Adrenal gland (tissue), 5 donors: ENCODE data around the gene PSMA2.

Source experiments
- CTCF ChIP-seq, 6 experiments: fragments of 450-650 bp in 4 of 6; fragments of 200-600 bp in 2 of 6; sonication (generic) in 1 of 6; IDR thresholded peaks; 1 replicate in 5 of 6; 2 replicates in 1 of 6; pipeline versions ENCODE4 v1.5.1 to v1.8.0; 2016 to 2021; ENCODE audit warnings: antibody characterized with exemption in 6 of 6, mild to moderate bottlenecking in 2 of 6, moderate library complexity in 1 of 6
- POLR2A ChIP-seq, 2 donors: fragments of 450-650 bp; IDR thresholded peaks; one replicate each; pipeline ENCODE4 v1.6.1; 2017; ENCODE audit warnings: antibody characterized with exemption in 2 of 2, mild to moderate bottlenecking in 2 of 2, moderate library complexity in 1 of 2
- donor health status: DM: no; HTN: no; CAD: no.

- no peak for TF ChIP-seq CTCF (IDR thresholded peaks at IDR 0.05)
- no peak for TF ChIP-seq POLR2A (IDR thresholded peaks at IDR 0.05)
Measured at GRCh38 chr7:42981601-42982000, 49.6 kb upstream of the PSMA2 start.
